Ishikawa (cell line): ENCODE measurements around the gene SNAP91.

Source experiments
- CEBPB ChIP-seq: IDR thresholded peaks from 2 replicates; pipeline ENCODE4 v1.6.1; 2012
- CREB1 ChIP-seq: IDR thresholded peaks from 2 replicates; pipeline ENCODE4 v1.6.1; 2012; ENCODE audit warnings: low read depth
- EGR1 ChIP-seq: IDR thresholded peaks from 2 replicates; pipeline ENCODE4 v1.6.1; 2012
- EP300 ChIP-seq: IDR thresholded peaks from 2 replicates; pipeline ENCODE4 v1.6.1; 2012; ENCODE audit warnings: borderline replicate concordance
- FOXM1 ChIP-seq: IDR thresholded peaks from 2 replicates; pipeline ENCODE4 v1.6.1; 2012; ENCODE audit warnings: low read depth, borderline replicate concordance
- MAX ChIP-seq: IDR thresholded peaks from 2 replicates; pipeline ENCODE4 v1.6.1; 2012
- NFIC ChIP-seq: IDR thresholded peaks from 2 replicates; pipeline ENCODE4 v1.6.1; 2012
- RAD21 ChIP-seq: IDR thresholded peaks from 2 replicates; pipeline ENCODE4 v1.6.1; 2012; ENCODE audit warnings: low read depth
- REST ChIP-seq: IDR thresholded peaks from 2 replicates; pipeline ENCODE4 v1.6.1; 2012; ENCODE audit warnings: low read depth, mild to moderate bottlenecking
- TAF1 ChIP-seq: IDR thresholded peaks from 2 replicates; pipeline ENCODE4 v1.6.1; 2012; ENCODE audit warnings: low read depth, mild to moderate bottlenecking
- TCF12 ChIP-seq: IDR thresholded peaks from 2 replicates; pipeline ENCODE4 v1.6.1; 2012; ENCODE audit warnings: low read depth
- YY1 ChIP-seq: IDR thresholded peaks from 2 replicates; pipeline ENCODE4 v1.6.1; 2012; ENCODE audit warnings: low read depth
- ZBTB7A ChIP-seq: IDR thresholded peaks from 2 replicates; pipeline ENCODE4 v1.6.1; 2012; ENCODE audit warnings: low read depth
- TF ChIP-seq, protein P1 (sequence below): IDR thresholded peaks from 2 replicates; pipeline ENCODE4 v1.6.1; 2012

Gene SNAP91

DNA sequence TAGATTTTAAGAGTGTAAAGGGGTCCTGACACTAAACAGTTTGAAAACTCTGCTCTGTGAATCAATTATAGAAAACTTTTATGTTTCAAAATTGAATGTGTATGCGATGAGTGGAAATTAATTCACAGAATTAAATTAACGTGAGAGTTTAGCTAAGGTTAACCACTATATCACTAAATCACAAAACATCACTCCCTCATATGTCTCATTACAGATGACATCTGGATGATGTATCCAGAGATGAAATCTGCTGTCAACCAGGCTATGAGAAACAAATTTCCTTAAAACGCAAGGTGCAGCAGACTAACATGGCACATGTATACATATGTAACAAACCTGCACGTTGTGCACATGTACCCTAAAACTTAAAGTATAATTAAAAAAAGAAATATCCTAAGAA is 169.2 kb downstream of the SNAP91 start:
- TF ChIP-seq TCF12 (no peak), ZBTB7A (no peak), EGR1 (no peak), EP300 (no peak)

DNA sequence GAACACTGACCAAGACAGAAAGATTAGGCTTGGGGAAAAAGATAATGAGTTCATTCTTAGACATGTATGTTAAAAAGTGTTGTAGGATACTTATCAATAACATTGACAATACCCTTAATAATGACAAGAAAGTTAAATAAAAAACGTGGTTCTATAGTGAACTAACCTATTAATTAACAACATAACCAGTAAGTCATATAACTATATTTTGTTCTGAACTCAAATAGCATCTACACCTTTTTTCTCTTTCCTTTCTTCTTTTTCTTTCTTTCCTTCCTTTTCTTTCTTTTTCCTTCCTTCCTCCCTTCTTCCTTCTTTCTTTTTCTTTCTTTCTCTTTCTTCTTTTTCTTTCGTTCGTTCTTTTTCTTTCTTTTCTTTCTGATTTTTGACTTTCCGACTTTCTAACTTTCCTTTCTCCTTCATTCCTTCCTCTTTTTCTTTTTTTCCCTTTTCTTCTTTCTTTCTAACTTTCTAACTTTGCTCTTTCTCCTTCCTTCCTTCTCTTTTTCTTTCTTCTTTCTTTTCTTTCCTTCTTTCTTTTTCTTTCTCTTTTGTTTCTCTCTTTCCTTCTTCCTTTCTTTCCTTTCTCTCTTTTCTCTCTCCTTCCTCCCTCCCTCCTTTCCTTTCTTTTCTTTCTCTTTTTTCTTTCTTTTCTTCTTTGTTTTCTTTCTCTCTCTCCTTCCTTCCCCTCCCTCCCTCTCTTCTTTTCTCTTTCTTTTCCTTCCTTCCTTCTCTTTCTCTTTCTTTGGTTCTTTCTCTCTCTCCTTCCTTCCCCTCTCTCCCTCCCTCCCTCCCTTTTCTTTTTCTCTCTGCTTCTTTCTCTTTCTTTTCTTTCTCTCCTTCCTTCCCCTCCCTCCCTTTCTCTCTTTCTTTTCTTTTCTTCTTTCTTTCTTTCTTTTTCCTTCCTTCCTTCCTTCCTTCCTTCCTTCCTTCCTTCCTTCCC is 172.0 kb downstream of the SNAP91 start:
- TF ChIP-seq RAD21 (no peak), TAF1 (no peak), ZBTB7A (no peak), MAX (no peak), CREB1 (no peak), REST (no peak)
- TF ChIP-seq, protein P1, sequence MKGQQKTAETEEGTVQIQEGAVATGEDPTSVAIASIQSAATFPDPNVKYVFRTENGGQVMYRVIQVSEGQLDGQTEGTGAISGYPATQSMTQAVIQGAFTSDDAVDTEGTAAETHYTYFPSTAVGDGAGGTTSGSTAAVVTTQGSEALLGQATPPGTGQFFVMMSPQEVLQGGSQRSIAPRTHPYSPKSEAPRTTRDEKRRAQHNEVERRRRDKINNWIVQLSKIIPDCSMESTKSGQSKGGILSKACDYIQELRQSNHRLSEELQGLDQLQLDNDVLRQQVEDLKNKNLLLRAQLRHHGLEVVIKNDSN: no peak

GRCh38 chr6:83536034-83536646 is 172.8 kb downstream of the SNAP91 start:
- no peak for TF ChIP-seq YY1
- TF ChIP-seq NFIC: no peak
- TF ChIP-seq TCF12: no peak
- peak; percentile 78 for TF ChIP-seq RAD21
- TF ChIP-seq MAX: no peak

DNA sequence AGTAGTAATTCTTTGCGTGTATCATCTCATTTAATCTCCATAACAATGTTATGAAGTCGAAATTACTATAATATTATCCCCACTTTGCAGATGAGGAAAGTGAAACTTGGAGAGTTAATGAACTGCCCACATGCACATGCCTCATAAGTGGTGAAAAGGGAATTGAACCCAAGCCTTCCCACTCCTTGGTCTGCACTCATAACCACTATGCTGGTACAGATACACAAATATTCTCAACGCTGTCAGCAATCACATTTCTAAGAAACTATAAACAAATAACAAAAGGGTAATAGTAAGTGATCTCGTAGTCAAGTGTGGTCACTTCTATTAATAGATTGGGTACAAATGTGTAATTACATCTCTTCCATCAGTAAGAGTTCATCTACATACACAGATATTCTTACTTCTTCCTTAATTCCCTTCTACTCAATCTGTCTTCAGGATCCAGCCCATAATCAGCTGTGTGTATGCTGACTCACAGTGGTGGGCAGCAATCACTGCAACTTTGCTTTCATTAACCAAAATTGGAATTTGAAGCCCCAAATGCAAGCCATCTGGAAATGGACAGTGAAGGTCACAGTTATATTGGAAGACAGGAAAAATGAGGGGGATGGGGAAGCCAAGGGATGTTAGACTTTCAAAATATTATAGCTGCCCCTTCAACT is 190.0 kb downstream of the SNAP91 start:
- TF ChIP-seq RAD21: peak; percentile 51
- TF ChIP-seq, protein P1: no peak
- TF ChIP-seq ZBTB7A: no peak

- no peak for TF ChIP-seq NFIC
- TF ChIP-seq YY1: no peak
- no peak for TF ChIP-seq FOXM1
- no peak for TF ChIP-seq EP300
- TF ChIP-seq, protein P1: no peak
- no peak for TF ChIP-seq TCF12
- no peak for TF ChIP-seq CREB1
- no peak for TF ChIP-seq RAD21
- TF ChIP-seq REST: no peak
- TF ChIP-seq CEBPB: no peak
- TF ChIP-seq EGR1: no peak
- no peak for TF ChIP-seq ZBTB7A
Observed at GRCh38 chr6:83517500-83517899, 191.4 kb downstream of the SNAP91 start.
